Stimulated activated CD4-positive, alpha-beta T cell treated with anti-CD3 and anti-CD28 coated beads, Interleukin-4, amount 100 ng/mL, for 1 hour (primary cell): ENCODE measurements around the gene KRTAP19-8.

Source experiments
- DNase-seq: peaks from one replicate; pipeline ENCODE4 v3.0.0-alpha.2; 2020

KRTAP19-8 gene

DNA sequence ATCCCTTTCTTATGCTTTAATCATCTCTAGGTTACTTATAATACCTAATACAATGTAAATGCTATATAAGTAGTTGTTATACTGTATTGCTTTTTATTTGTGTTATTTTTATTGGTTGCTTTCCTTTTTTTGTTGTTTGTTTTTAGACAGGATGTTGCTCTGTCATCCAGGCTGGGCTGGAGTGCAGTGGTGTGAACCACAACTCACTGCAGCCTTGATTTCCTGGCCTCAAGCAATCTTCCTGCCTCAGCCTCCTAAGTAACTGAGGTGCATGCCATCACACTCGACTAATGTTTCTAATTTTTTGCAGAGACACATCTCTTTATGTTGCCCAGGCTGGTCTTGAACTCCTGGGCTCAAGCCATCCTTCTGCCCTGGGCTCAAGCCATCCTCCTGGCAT is 26.9 kb downstream of the KRTAP19-8 start:
- DNase-seq = no peak

- no peak for DNase-seq
Measured at GRCh38 chr21:31008355-31008754, 29.9 kb downstream of the KRTAP19-8 start.

GRCh38 chr21:31005019-31005418 is 33.3 kb downstream of the KRTAP19-8 start:
- DNase-seq = no peak

DNA sequence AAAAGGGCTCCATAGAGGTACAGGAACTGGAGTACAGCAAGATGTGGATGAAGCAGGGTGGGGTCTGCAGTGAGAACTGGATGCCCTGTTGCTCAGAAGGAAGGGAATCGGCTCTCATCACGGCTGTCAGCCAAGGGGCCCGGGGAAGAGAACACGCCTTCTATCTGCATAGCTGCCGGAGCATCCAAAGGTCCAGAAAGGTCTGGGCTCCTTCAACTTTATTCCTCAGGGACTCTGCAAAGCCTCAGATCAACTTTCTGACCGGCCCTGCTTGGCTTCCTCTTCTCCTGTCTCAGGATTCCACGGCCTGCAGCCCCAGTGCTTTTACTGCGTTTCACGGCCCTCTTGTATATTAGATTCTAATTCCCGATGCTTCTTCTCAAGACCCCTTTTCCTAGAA is 34.8 kb downstream of the KRTAP19-8 start:
- DNase-seq = no peak

GRCh38 chr21:30997541-30997940 is 40.7 kb downstream of the KRTAP19-8 start:
- no peak for DNase-seq

DNA sequence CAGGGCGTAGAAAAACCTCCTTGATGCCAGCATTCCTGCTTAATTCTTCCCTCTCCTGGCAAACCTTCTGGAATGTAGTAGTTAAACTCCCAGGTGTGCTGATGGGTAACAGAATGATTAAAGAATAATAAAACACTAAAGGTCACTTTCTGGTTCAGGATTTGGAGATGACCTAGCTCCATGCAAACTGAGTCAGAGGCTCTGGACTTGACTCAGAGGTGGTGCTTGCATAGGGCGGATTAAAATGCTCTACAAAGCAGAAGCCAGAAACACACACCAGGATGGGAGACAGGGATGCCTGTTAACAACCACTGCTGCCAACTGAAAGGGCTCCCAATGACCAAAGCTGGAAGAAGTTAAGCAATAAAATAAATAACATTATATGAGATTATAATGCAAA is 41.5 kb downstream of the KRTAP19-8 start:
- DNase-seq = no peak

GRCh38 chr21:30994932-30995331 is 43.3 kb downstream of the KRTAP19-8 start:
- DNase-seq = no peak

DNA sequence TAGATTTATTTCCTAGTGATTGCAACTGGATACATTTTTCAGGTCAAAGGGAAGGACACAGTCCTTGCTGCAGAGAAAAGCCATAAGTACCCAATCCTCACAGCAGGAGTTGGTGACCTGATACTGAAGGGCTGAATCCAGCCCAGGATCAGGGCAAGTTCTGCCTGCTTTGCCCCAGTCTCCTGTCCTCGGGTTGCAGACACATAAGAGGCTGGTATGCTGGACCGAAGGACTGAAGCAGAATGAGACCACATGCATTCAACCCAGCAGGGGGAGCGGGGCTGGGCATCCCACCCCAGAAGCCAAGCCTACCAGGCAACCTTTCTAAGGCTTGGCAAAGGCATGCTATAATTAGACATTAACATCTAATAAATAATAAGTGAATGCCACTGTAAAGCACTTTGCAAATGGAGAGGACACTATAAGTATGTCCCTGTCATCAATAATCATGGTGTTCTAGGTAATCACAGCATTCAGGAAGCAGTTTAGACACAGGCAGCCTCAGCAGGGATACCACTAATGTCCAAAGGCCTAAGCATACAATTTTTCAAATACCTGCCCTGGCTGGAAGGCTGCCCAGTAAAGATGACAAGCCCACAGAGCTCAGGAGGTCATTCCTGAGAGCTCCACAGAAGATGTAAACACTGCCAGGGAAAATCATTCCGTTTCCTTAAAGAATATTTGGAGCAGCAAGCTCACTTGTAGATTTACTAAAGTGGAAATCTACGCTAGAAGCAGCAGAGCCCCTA is 47.6 kb downstream of the KRTAP19-8 start:
- DNase-seq = no peak

DNA sequence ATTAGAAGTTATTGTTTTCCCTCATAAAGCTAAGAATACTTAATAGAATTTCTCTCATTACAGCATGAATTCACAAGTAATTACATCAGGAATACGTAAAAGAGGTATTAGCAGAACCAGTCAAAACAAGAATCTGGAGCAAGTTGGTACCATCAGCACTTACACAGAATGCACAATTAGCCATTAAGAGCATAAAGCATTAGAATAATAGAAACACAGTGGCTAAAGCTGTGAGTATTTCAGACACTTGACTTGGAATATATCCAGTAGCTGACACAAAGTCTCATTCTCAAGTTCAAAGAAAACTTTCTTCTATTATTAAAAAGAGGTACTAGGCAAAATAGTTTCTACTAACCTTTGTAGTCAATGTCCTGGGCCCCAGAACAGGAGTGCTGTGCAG is 49.6 kb downstream of the KRTAP19-8 start:
- no peak for DNase-seq
